Activated CD8-positive, alpha-beta T cell treated with anti-CD3 and anti-CD28 coated beads for 36 hours (primary cell): ENCODE data around the gene RAC3. TPM values are rescaled to one million over a fixed set of nuclear protein-coding genes. Genes with fewer than 3 reads are reported as not detected.
A peak's percentile ranks its signal among the peaks of the same experiment; 100 is the strongest.

Experiments used
- ATAC-seq: fragments of 200-7000 bp; cut with Tn5 transposase; one replicate; pipeline ENCODE4 v1.10.0; 2021; ENCODE audit warnings: mild to moderate bottlenecking, moderate library complexity
- CTCF ChIA-PET: fragments of 350-600 bp; sonication (Branson Sonifier 250); formaldehyde crosslinking; loops from one replicate; lab custom pipeline; 2021; ENCODE audit warnings: antibody characterized with exemption; lab: Charles Lee
- POLR2A ChIA-PET: fragments of 350-600 bp; sonication (Branson Sonifier 250); formaldehyde crosslinking; loops from one replicate; lab custom pipeline; 2021; ENCODE audit warnings: antibody characterized with exemption; lab: Charles Lee
- DNase-seq: peaks from one replicate; pipeline ENCODE4 v3.0.0-alpha.2; 2020
- H3K27ac Mint-ChIP-seq: one replicate; pipeline ENCODE4 v1.8.0; 2021; ENCODE audit warnings: mild to moderate bottlenecking, mixed read lengths
- H3K27me3 Mint-ChIP-seq: one replicate; pipeline ENCODE4 v1.8.0; 2021; ENCODE audit warnings: mixed read lengths
- H3K36me3 Mint-ChIP-seq: one replicate; pipeline ENCODE4 v1.8.0; 2021; ENCODE audit warnings: low read depth, mixed read lengths
- H3K4me1 Mint-ChIP-seq: one replicate; pipeline ENCODE4 v1.8.0; 2021; ENCODE audit warnings: low read depth, mixed read lengths
- H3K4me3 Mint-ChIP-seq: one replicate; pipeline ENCODE4 v1.8.0; 2021; ENCODE audit warnings: mild to moderate bottlenecking, moderate library complexity, mixed read lengths
- H3K9me3 Mint-ChIP-seq: one replicate; pipeline ENCODE4 v1.8.0; 2021; ENCODE audit warnings: mixed read lengths
- intact Hi-C: fragments of 100-400 bp; cut with micrococcal nuclease; formaldehyde crosslinking; loops from one replicate; pipeline ENCODE4 v1.10.0; 2022
- total RNA-seq, 2 experiments: library from RNA; stranded (reverse); gene quantifications; one replicate each; pipeline ENCODE4 v1.2.3, GENCODE V29; 2021
- TF ChIP-seq, protein P1 (sequence below): fragments of 200-600 bp; IDR thresholded peaks from one replicate; pipeline ENCODE4 v1.8.0; 2022; ENCODE audit warnings: antibody characterized with exemption, mild to moderate bottlenecking

Gene RAC3
- total RNA-seq, 2 experiments from 2014 or later = 5.5 to 5.8 TPM

DNA sequence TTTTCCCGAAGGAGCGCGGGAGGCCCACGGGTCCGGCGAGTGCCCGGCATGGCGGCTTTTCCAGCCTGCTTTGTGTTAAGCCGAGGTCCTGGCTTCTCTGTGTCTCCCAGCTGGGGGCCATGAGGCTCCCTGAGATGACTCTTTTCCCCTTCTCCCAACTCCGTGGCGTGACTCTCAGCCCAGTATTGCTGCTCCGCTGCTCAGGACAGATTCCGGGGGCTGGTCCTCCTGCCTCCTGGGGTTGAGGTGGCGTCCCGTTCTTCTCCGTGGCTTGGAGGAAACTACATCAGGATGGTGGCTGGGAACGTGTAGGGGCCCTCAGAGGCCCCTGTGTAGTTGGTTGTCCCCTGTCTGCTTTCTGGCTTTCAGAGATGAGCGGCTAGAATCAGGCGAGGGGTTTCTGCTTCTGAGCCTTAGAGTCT lies 21.2 kb downstream of the RAC3 start:
- ChIA-PET POLR2A (interaction anchor here (1.3 to 9.3 kb wide), 4 partner anchors 11 to 39 kb away, joined by 4 to 98 read pairs (median 4); partner anchors contain the start of gene DUS1L), CTCF (interaction anchor here (1.0 to 1.2 kb wide), 3 partner anchors 22 to 102 kb away, joined by 3 read pairs; no protein-coding TSS in a partner anchor)
- intact Hi-C loops = no loop called here
- H3K4me3 Mint-ChIP-seq = peak overlapping the region; percentile 82
- no peaks in the 10 kb centered on the region for H3K27me3 Mint-ChIP-seq
- H3K4me1 Mint-ChIP-seq = peaks cover 19% of the 10 kb centered on the region
- DNase-seq (no peak), ATAC-seq (no peak)
- H3K9me3 Mint-ChIP-seq = no peaks in the 10 kb centered on the region
- TF ChIP-seq, protein P1, sequence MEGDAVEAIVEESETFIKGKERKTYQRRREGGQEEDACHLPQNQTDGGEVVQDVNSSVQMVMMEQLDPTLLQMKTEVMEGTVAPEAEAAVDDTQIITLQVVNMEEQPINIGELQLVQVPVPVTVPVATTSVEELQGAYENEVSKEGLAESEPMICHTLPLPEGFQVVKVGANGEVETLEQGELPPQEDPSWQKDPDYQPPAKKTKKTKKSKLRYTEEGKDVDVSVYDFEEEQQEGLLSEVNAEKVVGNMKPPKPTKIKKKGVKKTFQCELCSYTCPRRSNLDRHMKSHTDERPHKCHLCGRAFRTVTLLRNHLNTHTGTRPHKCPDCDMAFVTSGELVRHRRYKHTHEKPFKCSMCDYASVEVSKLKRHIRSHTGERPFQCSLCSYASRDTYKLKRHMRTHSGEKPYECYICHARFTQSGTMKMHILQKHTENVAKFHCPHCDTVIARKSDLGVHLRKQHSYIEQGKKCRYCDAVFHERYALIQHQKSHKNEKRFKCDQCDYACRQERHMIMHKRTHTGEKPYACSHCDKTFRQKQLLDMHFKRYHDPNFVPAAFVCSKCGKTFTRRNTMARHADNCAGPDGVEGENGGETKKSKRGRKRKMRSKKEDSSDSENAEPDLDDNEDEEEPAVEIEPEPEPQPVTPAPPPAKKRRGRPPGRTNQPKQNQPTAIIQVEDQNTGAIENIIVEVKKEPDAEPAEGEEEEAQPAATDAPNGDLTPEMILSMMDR = no peak
- H3K27ac Mint-ChIP-seq = peak overlapping the region; percentile 15
- peaks cover 2% of the 10 kb centered on the region for H3K36me3 Mint-ChIP-seq

DNA sequence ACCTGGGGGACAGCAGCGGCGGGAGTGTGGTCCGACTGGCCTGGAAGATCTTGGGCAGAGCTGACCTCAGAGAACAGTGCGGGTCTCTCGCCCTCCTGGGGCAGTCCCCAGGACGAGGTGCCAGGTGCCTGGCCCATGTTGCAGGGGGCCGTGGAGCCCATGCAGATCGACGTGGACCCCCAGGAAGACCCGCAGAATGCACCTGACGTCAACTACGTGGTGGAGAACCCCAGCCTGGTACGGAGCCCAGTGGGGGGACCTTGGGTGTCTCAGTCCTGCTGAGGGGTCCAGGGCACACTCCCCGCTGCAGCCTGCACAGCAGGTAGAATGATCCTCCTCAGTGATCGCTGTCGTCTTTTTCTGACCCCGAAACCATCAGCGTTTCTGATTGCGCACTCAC lies 21.7 kb downstream of the RAC3 start:
- no peak for ATAC-seq
- TF ChIP-seq, protein P1 = no peak
- intact Hi-C loops = no loop called here
- POLR2A ChIA-PET = interaction anchor here (1.3 to 9.3 kb wide), 4 partner anchors 11 to 39 kb away, joined by 4 to 98 read pairs (median 4); partner anchors contain the start of gene DUS1L
- H3K36me3 Mint-ChIP-seq = peaks cover 2% of the 10 kb centered on the region
- peaks cover 19% of the 10 kb centered on the region for H3K4me1 Mint-ChIP-seq
- peak overlapping the region; percentile 25 for H3K27ac Mint-ChIP-seq
- DNase-seq = no peak
- CTCF ChIA-PET = no interaction called here
- H3K4me3 Mint-ChIP-seq = peak overlapping the region; percentile 82
- no peaks in the 10 kb centered on the region for H3K27me3 Mint-ChIP-seq
- no peaks in the 10 kb centered on the region for H3K9me3 Mint-ChIP-seq

DNA sequence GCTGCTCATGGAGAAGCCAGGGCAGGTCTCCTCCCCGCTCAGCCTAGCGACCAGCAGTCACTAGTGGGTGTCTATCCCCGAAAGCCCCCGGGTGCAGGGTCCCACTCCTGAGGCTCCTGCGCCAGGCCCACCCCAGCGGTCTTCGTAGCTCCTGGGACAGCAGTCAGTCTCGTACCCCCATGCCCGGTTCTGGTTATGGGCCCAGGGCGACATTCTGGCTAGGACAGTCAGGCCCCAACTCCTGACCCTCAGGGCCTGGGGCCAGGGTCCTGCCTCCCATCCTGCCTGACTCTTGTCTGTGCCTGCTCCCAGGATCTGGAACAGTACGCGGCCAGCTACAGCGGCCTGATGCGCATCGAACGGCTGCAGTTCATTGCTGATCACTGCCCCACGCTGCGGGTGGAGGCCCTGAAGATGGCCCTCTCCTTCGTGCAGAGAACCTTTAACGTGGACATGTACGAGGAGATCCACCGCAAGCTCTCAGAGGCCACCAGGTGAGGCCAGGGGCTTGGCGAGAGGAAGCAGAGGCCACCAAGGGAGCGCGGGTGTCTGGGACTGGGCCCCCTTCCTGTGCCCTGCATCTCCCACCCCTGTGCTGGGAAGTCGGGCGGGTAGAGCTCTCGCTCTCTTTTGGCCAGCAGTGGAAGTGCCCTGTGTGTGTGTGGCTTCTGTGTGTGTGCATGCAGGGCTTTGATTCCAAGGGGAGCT lies 22.2 kb downstream of the RAC3 start:
- CTCF ChIA-PET = no interaction called here

DNA sequence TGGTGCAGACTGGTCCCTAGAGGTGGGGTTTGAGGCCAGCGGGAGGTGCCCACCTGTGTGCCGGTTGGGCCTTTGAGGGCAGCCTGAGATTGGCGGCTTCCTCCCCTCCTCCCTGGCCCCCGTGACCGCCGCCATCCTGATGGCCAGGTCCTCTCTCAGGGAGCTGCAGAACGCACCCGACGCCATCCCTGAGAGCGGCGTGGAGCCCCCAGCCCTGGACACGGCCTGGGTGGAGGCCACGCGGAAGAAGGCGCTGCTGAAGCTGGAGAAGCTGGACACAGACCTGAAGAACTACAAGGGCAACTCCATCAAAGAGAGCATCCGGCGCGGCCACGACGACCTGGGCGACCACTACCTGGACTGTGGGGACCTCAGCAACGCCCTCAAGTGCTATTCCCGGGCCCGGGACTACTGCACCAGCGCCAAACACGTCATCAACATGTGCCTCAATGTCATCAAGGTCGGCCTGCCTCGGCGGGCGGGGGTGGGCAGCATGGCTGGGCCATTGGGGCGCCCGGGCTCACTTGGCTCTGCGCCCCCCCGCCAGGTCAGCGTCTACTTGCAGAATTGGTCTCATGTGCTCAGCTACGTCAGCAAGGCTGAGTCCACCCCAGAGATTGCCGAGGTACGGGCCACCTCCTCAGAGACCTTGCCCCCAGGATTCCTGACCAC lies 23.0 kb downstream of the RAC3 start:
- CTCF ChIA-PET = no interaction called here
- DNase-seq = no peak
- Mint-ChIP-seq H3K4me3 (no peak overlapping the region), H3K27me3 (no peaks in the 10 kb centered on the region), H3K27ac (peak overlapping the region; percentile 16), H3K36me3 (peaks cover 2% of the 10 kb centered on the region), H3K4me1 (peaks cover 19% of the 10 kb centered on the region), H3K9me3 (no peaks in the 10 kb centered on the region)
- TF ChIP-seq, protein P1 = no peak
- POLR2A ChIA-PET = interaction anchor here (1.1 to 9.3 kb wide), 4 partner anchors 9 to 73 kb away, joined by 3 to 98 read pairs (median 4); partner anchors contain the start of gene DUS1L
- intact Hi-C loops = no loop called here
- no peak for ATAC-seq

More for the DNA sequence above, 22.2 kb downstream of the RAC3 start:
- no peaks in the 10 kb centered on the region for H3K27me3 Mint-ChIP-seq
- ATAC-seq (no peak), DNase-seq (no peak)
- peaks cover 2% of the 10 kb centered on the region for H3K36me3 Mint-ChIP-seq
- H3K4me3 Mint-ChIP-seq = peak overlapping the region; percentile 82
- H3K4me1 Mint-ChIP-seq = peaks cover 19% of the 10 kb centered on the region
- TF ChIP-seq, protein P1 = no peak
- no peaks in the 10 kb centered on the region for H3K9me3 Mint-ChIP-seq
- POLR2A ChIA-PET = interaction anchor here (0.7 to 9.3 kb wide), 4 partner anchors 10 to 38 kb away, joined by 4 to 98 read pairs (median 4); partner anchors contain the start of gene DUS1L
- peak overlapping the region; percentile 25 for H3K27ac Mint-ChIP-seq
- intact Hi-C loops = no loop called here
